Cardiac fibroblast (primary cell): Measurements from ENCODE around the gene ADGRE3.

Experiments used
- DNase-seq, 2 donors: peaks; one replicate each; pipeline versions ENCODE4 v3.0.0 to v3.0.0-alpha.2; 2010; ENCODE audit warnings: low read depth in 2 of 2
- H3K4me3 ChIP-seq, 2 donors: replicated peaks in 1 of 2; 1 replicate in 1 of 2; 2 replicates in 1 of 2; pipeline ENCODE4 v1.5.1; 2011; ENCODE audit warnings: low read depth in 2 of 2, low read length in 2 of 2, mild to moderate bottlenecking in 2 of 2, moderate library complexity in 1 of 2
- CTCF ChIP-seq: IDR thresholded peaks from one replicate; pipeline ENCODE4 v1.5.1; 2011; ENCODE audit warnings: low read depth, mild to moderate bottlenecking, low read length, inconsistent platforms

ADGRE3 gene

DNA sequence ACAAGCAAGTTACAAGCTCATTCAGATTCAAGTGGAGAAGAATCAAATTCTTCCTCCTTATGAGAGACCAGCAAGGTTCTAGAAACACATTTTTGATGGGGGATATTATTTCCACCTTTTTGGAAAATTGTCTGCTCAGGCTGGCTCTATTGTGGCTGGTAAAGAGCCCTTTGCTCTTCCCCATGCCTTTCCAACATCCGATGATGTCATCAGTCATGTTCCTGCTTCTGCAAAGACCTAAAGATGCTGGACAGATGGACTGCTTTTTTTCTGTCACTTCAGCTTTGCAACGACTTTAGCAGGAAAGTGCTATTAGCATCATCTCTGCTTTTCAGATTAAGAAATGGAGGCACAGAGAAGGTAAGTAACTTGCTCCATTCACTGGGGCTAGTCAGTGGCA, 4.2 kb downstream of the ADGRE3 start:
- H3K4me3 ChIP-seq, result no peak overlapping the region
- no peak for DNase-seq
- no peak for TF ChIP-seq CTCF

GRCh38 chr19:14669940-14670339, 4.7 kb downstream of the ADGRE3 start:
- no peak overlapping the region for H3K4me3 ChIP-seq
- no peak for DNase-seq
- no peak for TF ChIP-seq CTCF

DNA sequence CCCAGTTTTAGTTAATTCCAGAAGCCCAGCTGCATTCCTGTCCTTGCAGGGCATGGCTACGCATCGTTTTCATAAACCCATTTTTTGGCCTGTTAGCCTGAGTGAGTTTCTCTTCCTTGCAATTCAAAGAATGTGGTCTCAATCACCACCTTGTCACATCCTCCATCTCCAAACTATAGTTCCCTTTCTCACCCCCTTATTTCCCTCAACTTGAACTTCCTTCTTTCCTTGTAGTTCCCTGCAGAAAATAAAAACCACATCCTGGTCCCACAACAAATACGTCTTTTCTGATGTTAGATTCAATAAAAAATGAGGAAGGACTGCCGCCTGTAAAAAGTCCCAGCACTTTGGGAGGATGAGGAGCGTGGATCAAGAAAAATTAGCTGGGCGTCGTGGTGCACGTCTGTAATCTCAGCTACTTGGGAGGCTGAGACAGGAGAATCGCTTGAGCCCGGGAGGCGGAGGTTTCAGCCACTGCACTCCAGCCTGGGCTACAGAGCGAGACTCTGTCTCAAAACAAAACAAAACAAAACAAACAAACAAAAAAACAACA, 13.2 kb downstream of the ADGRE3 start:
- TF ChIP-seq CTCF, result no peak
- no peak overlapping the region for H3K4me3 ChIP-seq
- DNase-seq, result no peak

DNA sequence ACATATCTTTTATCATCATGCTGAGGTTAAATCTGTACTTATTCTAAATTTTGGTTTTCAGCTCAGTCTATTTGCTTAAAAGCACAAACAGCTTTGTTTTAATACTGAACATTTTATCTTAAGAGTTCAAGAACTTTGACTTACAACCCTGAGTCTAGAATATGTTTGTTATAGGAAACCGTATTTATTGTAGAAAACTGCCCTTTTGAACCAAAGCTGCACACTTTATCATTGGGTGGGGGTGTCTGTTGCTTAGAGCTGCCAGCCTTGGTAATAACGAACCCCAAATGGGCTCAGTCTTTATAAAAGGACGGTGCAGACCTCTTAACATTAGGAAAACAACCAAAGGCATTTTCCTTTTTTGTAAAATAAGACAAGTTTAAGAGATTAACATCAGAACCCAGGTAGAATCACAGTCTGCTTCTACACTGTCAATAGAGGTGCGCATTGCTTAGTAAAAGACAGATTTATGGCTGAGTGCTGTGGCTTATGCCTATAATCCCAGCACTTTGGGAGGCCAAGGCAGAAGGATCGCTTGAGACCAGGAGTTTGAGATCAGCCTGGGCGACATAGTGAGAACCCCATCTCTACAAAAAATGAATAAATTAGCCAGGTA, 14.7 kb downstream of the ADGRE3 start:
- no peak overlapping the region for H3K4me3 ChIP-seq
- no peak for TF ChIP-seq CTCF
- DNase-seq, result no peak

DNA sequence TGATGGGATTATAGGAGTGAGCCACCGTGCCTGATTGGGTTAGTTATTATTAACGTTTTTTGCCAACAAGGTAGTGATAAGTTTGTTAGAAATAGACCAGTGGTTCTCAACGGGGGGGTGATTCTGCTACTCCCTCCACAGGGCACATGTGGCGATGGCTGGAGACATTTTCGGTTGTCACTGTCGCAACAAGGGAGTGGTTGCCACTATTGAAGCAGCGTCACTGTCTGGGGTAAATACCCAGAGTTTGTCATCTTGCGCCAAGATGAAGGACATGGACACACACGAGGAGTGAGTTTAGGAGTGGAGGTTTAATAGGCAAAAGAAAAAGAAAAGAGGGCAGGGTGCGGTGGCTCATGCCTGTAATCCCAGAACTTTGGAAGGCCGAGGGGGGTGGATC, 18.9 kb downstream of the ADGRE3 start:
- no peak for TF ChIP-seq CTCF
- no peak for DNase-seq
- H3K4me3 ChIP-seq, result no peak overlapping the region

DNA sequence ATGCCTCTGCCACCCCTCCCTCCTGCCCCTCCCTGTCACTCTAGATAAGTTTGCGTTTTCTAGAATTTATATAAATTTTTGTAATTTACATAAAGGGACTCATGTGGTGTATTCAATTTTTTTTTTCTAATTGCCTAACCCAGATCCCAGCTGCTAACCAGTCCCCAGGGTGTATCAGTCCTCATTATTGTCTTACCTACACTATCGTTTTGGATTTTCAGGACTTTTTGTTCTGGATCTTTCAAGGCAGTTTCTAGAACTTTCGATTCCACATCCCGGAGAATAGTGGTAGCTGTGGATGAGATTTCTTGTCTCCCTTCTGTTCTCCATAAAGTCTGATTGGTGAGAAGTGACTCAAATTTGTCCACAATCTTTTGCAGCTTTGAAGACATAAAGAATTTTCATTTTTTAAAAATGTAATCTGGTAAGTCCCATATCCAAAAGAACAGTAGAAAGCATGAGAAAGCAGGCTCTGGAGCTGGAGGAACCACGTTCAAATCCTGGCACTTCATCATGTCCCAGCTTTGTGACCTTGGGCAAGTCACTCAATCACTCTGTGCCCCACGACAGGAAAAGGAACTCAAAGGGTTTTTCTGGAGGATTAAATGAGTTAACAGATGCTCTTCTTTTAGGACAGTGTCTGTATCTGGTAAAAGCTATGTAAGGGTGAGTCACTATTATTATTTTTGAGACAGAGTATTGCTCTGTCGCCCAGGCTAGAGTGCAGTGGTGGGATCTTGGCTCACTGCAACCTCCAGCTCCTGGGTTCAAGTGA, 19.7 kb downstream of the ADGRE3 start:
- TF ChIP-seq CTCF, result no peak
- DNase-seq, result no peak
- H3K4me3 ChIP-seq, result no peak overlapping the region
